NCI-H2107 treated with DMSO at 0.1 percent for 48 hours (cell line): ENCODE measurements around the gene DMD.

Experiments
- DNase-seq: peaks from one replicate; lab custom pipeline; 2025; ENCODE audit not compliant: unreplicated experiment; lab: John Stamatoyannopoulos, UW

The DMD gene

DNA sequence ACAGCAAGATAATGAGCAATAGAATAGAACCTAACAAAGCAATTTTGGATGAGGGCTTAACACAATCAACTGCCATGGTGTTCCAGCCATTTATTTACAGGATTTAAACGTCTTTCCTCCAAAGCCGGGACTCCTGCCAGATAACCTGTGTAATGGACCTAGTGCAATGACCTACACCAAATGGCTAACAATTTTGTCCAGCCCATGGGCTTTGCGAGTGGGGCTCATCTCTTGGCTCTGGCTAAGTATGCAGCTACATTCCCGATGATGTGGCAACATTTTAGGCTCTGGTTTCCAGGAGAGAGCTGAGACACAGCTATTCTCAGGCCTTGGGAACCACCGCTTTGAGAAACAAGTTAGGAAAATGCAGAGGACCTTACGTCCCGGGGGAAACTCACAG, 1317.2 kb downstream of the DMD start:
- DNase-seq = no peak

DNA sequence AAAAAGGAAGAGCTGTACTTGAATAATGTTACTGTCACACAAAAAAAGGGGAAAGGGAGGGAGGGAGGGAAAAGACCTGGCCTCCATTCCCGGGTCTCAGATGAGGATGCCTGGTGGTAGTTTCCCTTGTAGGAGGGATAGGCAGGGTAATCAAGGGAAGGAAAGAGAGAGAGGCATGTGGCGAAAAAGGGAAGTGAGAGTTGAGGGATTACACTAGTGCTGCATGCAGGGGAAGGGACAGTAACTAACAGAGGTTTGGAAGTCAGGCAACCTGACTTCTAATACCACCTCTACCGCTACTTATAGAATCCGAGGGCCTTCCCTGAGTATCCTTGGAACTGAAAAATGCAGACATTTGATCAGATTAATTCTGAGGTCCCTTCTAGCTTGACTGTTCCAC, 1317.8 kb downstream of the DMD start:
- DNase-seq = no peak

DNA sequence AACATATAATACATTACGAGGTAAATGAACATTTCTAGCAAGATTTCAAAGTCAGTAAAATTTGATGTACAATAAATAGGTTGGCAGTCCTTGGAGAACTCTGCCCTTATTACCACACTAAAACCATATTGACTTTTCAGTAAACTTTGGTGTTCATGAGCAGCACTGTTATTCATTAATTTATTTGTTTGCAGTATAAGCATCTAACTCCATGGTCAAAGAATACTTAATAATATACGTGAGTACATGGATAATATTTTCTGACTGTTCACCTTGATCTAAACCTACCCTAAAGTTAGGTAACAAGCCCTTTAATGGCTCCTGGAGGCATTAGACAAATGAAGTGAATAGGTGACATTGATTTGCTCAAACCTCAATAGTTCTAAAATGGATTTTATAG, 1322.3 kb downstream of the DMD start:
- DNase-seq = no peak

DNA sequence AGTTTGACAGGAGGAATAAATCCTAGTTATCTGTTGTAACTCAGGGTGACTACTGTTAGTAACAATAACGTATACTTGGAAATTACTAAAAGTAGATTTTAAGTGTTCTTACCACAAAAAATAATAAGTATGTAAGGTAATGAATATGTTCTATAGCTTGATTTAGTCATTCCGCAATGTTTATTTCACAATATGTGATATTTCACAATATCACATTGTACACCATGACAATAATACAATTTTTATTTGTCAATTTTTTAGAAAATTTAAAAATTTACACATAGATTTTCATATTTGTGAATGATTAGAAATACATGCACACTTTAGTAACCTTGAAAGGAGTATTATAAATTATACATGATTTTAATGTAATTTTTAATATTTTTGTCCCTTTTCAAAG, 1326.8 kb downstream of the DMD start:
- DNase-seq = no peak

DNA sequence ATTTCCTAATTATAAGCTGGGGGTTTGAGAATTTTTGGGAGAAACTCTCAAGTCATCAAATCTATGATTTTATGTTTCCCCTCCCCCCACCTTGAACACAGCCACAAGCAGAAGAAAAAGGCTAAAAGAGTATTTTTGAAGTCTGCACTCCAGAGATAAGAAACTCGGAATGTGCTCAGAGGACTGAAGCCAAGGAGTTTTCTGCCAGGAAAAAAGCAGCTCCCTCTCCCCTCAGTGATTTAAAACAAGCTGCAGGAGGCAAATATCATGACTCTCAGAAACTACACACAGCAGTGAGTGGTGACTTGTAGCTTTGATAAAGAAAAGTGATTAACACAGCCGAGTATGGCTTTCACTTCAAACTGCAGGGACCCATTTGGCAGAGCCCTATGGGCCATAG, 1339.3 kb downstream of the DMD start:
- DNase-seq = no peak

DNA sequence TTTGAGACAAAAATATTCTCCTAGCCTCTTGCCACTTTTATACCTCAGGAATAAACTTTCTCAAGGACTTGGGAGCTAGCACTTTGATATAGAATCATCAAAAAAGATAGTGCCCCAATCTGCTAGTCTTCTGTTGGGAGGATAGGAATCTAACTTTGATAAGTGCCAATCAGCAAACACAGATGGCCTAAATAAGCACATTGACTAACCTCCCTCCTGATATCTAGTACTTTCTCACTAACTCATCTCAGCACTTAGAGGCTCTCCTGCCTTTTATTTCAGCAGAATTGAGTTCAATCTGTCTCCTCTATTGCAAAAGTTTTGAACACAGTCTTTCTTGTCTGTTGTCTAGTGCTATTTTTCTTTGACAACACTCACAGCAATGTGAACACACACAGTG, 1341.1 kb downstream of the DMD start:
- DNase-seq = no peak

DNA sequence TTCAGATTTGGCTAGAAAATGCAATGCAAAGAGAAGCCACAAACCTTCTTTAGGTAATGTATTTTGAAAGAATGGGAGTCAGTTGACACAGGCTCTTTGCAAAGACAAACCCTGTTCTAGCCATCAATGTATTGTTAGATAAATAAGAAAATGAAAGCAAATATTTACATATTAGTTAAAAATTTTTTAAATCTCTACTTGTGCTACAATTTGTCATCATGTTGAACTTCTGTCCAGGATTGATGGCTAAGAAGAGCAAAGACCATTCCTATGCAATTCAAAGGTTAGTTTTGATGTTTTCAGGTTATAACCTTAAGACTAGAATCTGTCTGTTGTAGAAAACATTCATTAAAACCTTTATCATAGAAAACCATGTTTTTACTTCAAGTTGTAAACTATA, 1350.7 kb downstream of the DMD start:
- DNase-seq = no peak

DNA sequence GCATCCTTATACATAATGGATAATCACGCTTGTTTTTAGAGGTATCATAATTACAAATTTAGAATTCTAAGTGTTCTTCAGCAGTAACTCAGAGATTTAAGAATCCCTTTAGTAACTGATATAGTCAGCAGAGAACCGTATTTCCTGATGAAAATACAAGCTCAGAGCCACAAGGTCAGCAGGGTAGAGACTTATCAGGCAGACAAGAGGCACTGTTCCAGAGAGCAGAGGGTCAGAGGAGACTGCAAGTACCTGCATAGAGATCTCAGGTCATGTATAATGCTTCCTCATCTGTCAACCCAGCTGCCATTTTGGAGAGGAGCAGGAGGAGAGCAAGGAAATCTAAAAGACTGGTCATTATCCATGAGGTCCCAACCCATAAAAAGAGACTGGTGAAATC, 1352.4 kb downstream of the DMD start:
- no peak for DNase-seq

DNA sequence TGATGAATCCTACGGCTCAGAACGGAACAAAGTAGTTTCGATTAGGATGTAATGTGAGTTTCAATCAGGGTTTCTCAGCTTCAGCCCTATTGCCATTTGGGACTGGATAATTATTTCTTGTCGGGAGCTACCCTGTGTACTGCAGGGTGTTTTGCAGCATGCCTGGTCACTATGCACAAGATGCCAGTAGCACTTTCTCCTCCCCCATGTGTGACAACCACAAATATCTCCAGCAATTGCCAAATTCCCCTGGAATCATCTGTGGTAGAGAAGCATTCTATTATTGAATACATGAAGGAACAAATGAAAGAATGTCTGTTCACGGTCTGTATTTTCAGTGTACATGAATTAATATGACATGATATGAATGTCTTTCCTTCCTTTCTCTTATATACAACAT, 1356.6 kb downstream of the DMD start:
- no peak for DNase-seq

DNA sequence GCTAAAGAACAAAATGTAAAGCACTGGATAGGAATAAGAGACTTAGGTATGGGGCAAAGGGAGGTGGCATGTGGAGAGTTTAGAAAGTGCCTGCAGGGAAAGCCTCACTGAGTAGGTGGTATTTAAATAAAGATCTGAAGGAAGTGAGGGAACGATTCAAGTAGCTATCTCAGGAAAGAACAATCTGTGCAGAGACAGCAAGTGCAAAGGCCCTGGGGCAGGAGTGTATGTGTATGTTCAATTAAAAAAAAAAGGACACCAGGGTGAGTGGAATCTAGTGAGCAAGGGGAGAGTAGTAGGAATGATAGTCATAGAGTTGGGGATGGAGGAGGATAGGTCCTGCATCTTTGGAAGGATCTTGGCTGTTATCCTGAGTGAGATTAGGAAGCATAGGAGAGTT, 1359.6 kb downstream of the DMD start:
- DNase-seq = no peak

DNA sequence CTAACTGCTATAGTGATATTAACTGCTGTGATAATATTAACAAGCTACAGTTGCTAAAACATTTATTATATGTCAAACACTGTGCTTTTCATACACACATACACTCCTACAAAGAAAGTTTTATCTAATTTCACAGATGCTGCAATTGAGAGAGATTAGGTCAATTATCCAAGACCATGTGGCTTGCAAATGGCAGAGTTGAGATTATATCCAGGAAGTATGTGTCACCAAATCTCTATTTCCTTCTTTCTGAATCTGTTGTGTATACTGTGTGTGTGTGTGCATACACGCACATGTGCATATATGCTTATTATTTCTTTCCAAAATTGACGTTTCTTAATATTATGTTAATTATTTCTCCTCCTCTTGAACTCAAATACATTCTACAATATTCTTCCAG, 1363.6 kb downstream of the DMD start:
- no peak for DNase-seq

DNA sequence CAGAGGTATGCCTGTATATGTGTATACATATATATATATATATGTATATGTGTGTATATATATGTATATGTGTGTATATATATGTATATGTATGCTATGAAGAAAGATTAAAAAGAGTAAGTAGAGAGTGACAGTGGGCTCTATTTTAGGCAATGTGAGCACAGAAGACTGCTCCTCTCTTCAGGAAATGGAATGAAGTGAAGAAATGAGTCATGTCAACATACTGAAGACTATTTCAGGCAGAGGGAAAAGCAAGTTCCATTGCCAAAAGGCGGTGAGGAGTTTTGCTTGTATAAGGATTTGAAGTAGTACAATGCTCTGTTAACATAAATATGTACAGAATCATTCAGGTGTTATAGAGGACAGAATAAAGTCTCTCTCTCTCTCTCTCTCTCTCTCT, 1366.3 kb downstream of the DMD start:
- DNase-seq = no peak

DNA sequence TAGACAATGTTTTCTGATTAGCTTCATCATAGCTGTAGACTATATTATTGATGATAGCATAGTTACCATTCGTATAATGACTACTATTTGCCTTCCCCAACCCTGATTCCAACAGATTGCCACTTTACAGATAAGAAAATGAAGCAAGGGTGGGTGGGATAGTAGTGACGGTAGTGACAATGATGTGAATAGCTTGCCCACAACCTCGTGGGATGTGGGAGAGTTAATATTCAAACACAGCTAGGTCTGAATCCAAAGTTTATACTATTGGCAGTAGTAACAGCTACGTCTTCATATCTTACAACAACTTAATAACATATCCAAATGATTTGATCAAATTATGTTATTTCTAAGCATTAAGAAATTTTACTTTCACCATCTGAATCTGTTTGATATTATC, 1372.7 kb downstream of the DMD start:
- DNase-seq = no peak

DNA sequence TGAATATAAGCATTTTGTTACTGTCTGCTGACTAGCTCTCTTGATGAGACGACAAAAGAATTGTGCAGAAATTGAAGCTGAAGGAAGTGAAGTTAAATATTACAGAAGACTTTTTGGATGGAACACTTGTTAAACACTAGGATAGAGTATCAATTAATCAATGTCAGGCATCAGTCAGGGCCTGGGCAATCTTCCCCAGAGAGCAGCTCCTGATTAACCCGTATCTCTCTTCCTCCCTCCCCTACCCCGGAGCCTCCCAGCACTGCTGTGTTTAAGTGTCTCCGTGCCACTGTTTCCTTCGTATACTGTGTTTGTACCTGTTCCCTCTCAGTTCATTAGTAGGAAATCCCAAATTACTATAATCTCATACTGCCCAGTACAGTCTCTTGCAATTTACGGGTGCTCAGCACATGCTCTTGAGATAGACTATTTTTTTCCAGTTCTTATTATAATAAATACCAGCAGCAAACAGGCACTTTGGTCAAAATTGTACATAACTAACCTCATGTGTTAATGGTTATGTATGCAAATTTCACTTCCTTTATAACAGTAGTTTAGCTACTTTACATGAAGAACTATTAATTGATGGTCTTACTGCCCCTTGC, 1373.8 kb downstream of the DMD start:
- no peak for DNase-seq

DNA sequence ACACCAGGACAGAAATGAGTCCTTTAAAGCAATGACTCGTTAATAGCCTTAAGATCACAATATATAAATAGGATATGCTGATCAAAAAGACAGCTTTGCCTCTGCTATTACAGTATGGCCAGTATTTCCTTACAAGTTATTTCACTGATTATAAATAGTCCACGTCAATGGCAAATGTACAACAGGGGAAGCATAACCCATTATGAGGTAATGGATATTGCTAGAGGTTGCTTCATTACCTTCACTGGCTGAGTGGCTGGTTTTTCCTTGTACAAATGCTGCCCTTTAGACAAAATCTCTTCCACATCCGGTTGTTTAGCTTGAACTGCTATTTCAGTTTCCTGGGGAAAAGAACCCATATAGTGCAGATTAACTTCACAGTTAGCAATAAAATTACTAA, 1374.9 kb downstream of the DMD start:
- DNase-seq = no peak

DNA sequence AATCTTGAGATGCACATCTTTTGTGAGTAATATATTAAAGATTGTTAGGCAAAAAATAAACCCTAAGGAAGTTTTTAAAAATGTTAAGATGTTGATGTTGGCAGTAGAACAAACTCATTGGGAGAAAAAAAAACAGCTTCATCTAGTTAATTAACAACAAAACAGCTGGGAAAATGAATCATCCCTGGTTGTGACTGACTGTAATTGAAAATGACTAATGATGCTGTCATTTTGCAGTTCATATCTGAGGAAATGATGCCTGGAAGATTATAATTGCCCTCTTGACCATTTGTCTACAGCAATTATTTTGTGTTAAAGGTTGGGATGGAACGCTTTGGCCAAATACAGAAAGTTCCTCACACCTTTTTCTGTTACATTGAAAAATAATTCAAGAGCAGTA, 1379.1 kb downstream of the DMD start:
- DNase-seq = no peak

DNA sequence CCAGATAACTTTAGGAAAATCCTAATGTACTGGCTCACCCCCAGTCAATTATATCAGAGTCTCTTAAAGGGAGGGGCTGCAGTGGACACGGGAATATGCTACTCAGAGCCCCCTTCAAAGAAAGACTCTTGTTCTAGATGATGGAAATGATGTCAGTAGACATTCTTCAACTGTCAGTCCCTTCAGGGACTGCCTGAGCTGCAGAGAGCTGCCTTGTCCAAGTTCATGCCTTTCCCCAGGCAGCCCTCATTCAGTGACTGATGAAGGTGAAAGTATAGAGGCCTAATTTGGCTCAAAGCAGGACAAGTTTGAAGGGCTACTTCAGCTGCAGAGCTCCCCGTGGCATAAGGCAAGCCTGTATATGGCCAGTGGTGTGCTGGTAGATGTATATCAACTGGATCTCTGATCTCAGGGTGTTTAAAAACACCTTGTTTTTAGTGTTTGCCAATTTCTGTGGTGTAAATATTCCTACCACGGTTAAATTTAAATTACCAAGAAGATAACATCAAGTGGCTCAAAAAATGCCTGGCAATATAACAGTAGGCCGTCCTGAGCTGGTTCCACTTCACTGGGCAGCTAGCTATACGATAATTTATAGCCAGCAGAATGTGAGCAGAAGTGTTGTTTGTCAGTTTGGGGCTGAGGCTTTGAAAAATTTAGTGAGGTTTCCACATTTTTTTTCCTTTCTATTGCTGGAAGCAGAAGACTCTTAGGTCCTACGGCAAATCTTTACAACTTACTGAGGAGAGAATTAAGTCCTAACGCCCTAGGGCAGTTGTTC, 1390.7 kb downstream of the DMD start:
- DNase-seq = no peak

DNA sequence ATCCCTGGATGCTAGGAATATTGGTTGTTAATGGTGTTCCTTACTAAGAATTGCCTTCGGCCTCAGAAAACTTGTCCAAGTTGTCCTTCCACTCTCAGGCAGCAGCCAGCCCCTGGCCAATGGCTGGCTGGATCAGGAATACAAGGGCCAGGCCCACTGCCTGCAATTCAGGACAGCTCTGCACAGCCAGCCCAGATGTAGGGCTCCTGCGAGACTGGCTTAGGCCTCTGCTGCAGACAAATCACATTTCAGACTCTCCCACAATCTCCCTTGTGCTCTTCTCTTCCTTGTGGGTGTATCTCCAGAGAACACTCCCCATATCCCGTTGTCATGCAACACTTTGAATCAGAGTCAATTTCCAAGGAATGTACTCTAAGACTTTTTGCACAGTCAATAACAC, 1391.9 kb downstream of the DMD start:
- DNase-seq = no peak

DNA sequence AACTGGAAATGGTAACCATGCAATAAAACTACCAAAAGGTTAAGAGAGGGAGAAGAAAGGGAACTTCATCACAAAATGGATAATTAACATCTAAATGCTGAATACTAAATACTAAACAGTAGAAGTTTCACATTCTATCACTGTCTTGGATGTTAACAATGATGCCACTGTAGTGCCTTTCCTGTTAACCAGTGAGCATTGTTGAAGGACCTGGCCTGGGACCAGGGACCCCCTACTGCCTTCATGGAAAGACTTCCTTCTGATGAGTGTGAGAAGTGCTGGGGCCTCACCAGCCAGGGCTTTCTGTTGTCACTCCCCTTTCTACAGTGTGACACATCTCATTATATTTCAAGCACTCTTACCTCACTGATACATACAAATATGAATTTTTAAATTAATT, 1400.2 kb downstream of the DMD start:
- DNase-seq = no peak

DNA sequence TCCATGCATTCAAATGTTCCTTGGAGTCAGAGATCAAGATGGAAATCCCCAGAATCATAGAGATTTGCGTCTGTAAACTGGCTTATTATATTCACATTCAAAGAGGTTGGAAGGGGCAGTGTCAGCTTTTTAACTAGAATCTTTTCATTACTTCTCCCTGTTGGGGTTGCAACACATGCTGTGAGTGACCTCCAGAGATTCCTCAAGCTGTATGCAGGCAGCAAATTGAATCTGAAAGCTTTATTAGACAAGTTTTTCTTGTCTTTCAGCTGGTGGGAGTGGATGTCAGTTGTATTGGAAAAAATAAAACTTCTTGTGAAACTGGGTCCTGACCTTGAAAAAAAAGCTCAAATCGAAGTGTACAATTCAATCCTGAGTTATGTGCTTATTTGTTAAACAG, 1403.0 kb downstream of the DMD start:
- no peak for DNase-seq

DNA sequence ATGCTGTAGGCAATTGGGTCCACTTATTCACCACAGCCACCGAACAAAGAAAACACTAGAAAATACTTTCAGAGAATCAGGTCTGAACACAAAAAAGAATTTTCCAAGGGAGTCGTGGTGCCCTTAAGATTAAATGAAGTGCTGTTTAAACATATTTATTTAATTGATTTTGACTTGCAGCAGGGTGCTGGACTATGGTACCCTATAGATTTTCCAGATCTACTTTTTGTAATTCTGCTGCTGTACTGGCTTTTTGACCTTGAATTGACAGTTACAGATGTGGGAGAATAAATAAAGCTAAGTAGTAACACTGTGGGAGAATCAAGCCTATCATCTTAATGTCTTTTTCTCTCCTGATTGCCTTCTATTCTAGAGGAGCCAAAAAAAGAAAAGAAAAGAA, 1404.2 kb downstream of the DMD start:
- DNase-seq = no peak

DNA sequence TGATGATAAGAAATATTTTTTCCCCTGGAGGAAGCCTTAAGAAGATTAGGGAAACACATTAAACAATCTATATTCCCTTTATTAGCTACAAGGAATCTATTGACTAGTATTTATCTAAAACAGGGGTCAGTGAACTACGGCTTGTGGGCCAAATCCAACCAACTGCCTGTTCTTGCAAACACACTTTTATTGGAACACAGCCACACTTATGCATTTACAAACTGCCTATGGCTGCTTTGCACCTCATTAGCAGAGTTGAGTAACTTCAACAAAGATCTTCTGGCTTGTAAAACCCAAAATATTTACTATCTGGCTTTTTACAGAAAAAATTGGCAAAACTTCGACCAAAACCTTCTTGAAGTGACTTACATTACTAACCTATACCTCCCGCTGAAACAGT, 1405.6 kb downstream of the DMD start:
- DNase-seq = no peak

DNA sequence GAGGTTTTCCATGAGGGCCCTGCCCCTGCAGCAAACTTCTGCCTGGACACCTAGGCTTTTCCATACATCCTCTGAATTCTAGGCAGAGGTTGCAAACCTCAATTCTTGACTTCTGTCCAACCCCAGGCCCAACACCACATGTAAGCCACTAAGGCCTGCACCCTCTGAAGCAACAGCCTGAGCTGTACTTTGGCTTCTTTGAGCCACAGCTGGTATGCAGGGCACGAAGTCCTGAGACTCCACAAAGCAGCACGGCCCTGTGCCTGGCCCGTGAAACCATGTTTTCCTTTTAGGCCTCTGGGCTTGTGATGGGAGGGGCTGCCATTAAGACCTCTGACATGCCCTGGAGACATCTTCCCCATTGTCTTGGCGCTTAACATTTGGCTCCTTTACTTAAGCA, 1411.1 kb downstream of the DMD start:
- DNase-seq = no peak
